SH-SY5Y (cell line): ENCODE results near the gene RTF2.

Source experiments
- GATA2 ChIP-seq: IDR thresholded peaks from 2 replicates; pipeline ENCODE4 v1.6.1; 2011; ENCODE audit warnings: mild to moderate bottlenecking, low read depth, low read length
- GATA3 ChIP-seq: IDR thresholded peaks from 2 replicates; pipeline ENCODE4 v1.6.1; 2011; ENCODE audit warnings: low read depth, mild to moderate bottlenecking, low read length, moderate library complexity

DNA sequence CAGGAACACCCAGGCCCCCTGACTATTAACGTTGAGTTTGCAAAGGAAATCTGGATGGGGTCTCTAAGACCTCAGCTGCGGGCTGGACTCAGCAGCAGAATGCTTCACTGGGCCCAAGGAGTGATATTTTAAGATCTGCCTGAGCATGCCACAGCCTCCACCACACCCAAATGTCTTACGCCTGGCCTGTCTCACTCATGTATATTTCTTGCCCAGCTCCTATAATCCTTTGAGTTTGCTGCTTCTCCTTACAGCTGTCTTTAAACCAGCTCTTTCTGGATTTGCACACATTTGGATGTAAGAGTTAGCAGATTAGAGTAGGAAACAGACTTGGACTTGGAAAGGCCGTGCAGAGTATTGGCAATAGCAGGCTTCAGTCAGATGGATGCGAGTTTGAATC lies 40.0 kb upstream of the RTF2 start:
- no peak for TF ChIP-seq GATA2
- TF ChIP-seq GATA3, result no peak
